CD4-positive, alpha-beta T cell treated with Interleukin-17A for 4 hours (primary cell): ENCODE data around the gene CD101.
"Not testable (repeated sequence)": the region's sequence is repeated elsewhere in the genome, so short reads cannot be mapped to it uniquely, and the experiment has no call there.

Experiments used
- DNase-seq: peaks from one replicate; pipeline ENCODE4 v3.0.0-alpha.2; 2020; ENCODE audit warnings: mixed read lengths

CD101 gene

GRCh38 chr1:117001254-117001927 lies at the start of gene CD101:
Gene CD101 (plus strand): TSS chr1:117001760. CDS start chr1:117001818, 58 bp downstream.
- peak; percentile 31 for DNase-seq

GRCh38 chr1:116952738-116953275 lies 48.8 kb upstream of the CD101 start:
- DNase-seq = no peak

- no peak for DNase-seq
These were observed 47.1 kb upstream of the CD101 start for GRCh38 chr1:116954440-116954839.

GRCh38 chr1:116956378-116956777 lies 45.2 kb upstream of the CD101 start:
- no peak for DNase-seq

GRCh38 chr1:116957646-116958045 lies 43.9 kb upstream of the CD101 start:
- no peak for DNase-seq

GRCh38 chr1:116958110-116958509 lies 43.5 kb upstream of the CD101 start:
- DNase-seq = no peak

GRCh38 chr1:116958977-116959376 lies 42.6 kb upstream of the CD101 start:
- no peak for DNase-seq

- no peak for DNase-seq
These were observed 40.0 kb upstream of the CD101 start for GRCh38 chr1:116961606-116962005.

GRCh38 chr1:116962987-116963639 lies 38.4 kb upstream of the CD101 start:
- DNase-seq = peak; percentile 21

- no peak for DNase-seq
These were observed 34.8 kb upstream of the CD101 start for GRCh38 chr1:116966791-116967190.

- no peak for DNase-seq
These were observed 32.8 kb upstream of the CD101 start for GRCh38 chr1:116968724-116969123.

GRCh38 chr1:116971258-116971860 lies 30.2 kb upstream of the CD101 start:
- no peak for DNase-seq

- DNase-seq = no peak
These were observed 29.4 kb upstream of the CD101 start for GRCh38 chr1:116971965-116972673.

GRCh38 chr1:116972674-116973030 lies 28.9 kb upstream of the CD101 start:
- DNase-seq = no peak

- not testable (repeated sequence) for DNase-seq
These were observed 21.3 kb upstream of the CD101 start for GRCh38 chr1:116980309-116980708.

GRCh38 chr1:116981521-116982037 lies 20.0 kb upstream of the CD101 start:
- no peak for DNase-seq

GRCh38 chr1:116982319-116983004 lies 19.1 kb upstream of the CD101 start:
- peak; percentile 24 for DNase-seq

- no peak for DNase-seq
These were observed 18.4 kb upstream of the CD101 start for GRCh38 chr1:116983112-116983511.

GRCh38 chr1:116983678-116984077 lies 17.9 kb upstream of the CD101 start:
- no peak for DNase-seq

- DNase-seq = no peak
These were observed 17.0 kb upstream of the CD101 start for GRCh38 chr1:116984406-116985160.

- peak; percentile 59 for DNase-seq
These were observed 14.9 kb upstream of the CD101 start for GRCh38 chr1:116986421-116987255.
